Measurements from ENCODE around the gene RPL3.

DNA sequence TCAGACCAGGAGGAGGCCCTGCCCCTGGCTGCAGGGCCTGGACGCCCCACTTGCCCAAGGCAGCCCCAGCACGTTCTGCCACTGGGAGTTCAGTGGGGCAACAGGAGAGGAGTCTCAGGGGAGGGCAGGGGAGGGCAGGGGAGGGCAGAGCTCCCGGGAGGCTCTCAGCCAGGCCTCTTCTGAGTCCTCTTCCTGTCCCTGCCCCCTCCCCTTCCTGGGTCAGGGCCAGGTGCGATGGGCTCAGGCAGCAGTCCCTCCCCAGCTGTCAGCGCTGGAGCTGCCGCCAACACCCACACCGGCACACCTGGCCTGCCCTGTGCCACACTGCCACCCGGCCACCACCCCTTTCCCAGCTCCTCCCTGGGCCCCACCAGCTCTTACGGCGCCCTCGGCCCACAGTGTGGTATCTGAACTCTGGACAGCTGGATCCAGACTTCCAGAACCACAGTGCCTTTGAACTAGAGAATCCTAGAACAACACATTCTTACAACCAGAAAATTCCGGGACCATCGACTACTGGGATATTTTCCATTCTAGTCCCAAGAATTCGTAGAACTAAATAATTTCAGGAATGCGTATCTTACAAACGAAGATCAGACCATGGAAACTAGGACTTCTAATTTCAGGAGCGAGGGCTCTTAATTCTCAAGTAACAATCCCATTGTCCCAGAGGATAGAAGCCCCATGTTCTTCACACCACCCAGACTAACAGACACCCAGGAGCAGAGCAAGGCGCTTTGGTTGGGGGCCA, 21.8 kb downstream of the RPL3 start:
- no peak for TF ChIP-seq CTCF (conservative IDR thresholded peaks at IDR 0.05; ENCODE audit: low read depth, low read length)
- no peak for TF ChIP-seq EZH2 (IDR thresholded peaks at IDR 0.05; ENCODE audit: borderline replicate concordance, low read depth, low read length, poor library complexity, severe bottlenecking)

All from A673 (cell line).